Activated CD4-positive, alpha-beta T cell treated with anti-CD3 and anti-CD28 coated beads, Interleukin-2, Interleukin-4, amounts not matched to agents 100 ng/mL and 50 ng/mL, durations not matched to agents 16 hours and 8 hours (primary cell): Measurements from ENCODE around the gene TRIM2.

Experiments used
- DNase-seq: peaks from one replicate; pipeline ENCODE4 v3.0.0-alpha.2; 2020; ENCODE audit warnings: low spot score

Gene TRIM2

GRCh38 chr4:153333874-153334273 is 129.6 kb downstream of the TRIM2 start:
- no peak for DNase-seq

- DNase-seq: no peak
Observed at GRCh38 chr4:153335665-153336064, 131.4 kb downstream of the TRIM2 start.

- no peak for DNase-seq
Observed at GRCh38 chr4:153337686-153338085, 133.4 kb downstream of the TRIM2 start.

- no peak for DNase-seq
Observed at GRCh38 chr4:153341575-153342090, 137.4 kb downstream of the TRIM2 start.

- no peak for DNase-seq
Observed at GRCh38 chr4:153342751-153343552, 138.7 kb downstream of the TRIM2 start.

GRCh38 chr4:153344131-153345011 is 140.1 kb downstream of the TRIM2 start, which contains the start of gene MND1:
Gene MND1, plus strand, starts transcription at chr4:153344688. Its CDS starts 50 bp downstream, at chr4:153344738.
- peak; percentile 94 for DNase-seq

GRCh38 chr4:153345012-153345981 is 141.1 kb downstream of the TRIM2 start:
- DNase-seq: peak; percentile 63

GRCh38 chr4:153346031-153346430 is 141.8 kb downstream of the TRIM2 start:
- no peak for DNase-seq

GRCh38 chr4:153346563-153346962 is 142.3 kb downstream of the TRIM2 start:
- no peak for DNase-seq

- DNase-seq: no peak
Observed at GRCh38 chr4:153347117-153347516, 142.9 kb downstream of the TRIM2 start.

- DNase-seq: no peak
Observed at GRCh38 chr4:153348006-153348405, 143.8 kb downstream of the TRIM2 start.

- no peak for DNase-seq
Observed at GRCh38 chr4:153349206-153349805, 145.1 kb downstream of the TRIM2 start.

GRCh38 chr4:153362184-153362583 is 157.9 kb downstream of the TRIM2 start:
- no peak for DNase-seq

- DNase-seq: no peak
Observed at GRCh38 chr4:153364061-153364460, 159.8 kb downstream of the TRIM2 start.

GRCh38 chr4:153365003-153365402 is 160.8 kb downstream of the TRIM2 start:
- no peak for DNase-seq

GRCh38 chr4:153366486-153366885 is 162.2 kb downstream of the TRIM2 start:
- no peak for DNase-seq

- DNase-seq: no peak
Observed at GRCh38 chr4:153367092-153367491, 162.8 kb downstream of the TRIM2 start.

- DNase-seq: no peak
Observed at GRCh38 chr4:153369021-153369420, 164.8 kb downstream of the TRIM2 start.

GRCh38 chr4:153371701-153372234 is 167.5 kb downstream of the TRIM2 start:
- peak; percentile 37 for DNase-seq

GRCh38 chr4:153372967-153373562 is 168.8 kb downstream of the TRIM2 start:
- DNase-seq: no peak
